Neural crest cell (in vitro differentiated cells): ENCODE measurements around the gene ANK3. TPM values are rescaled to one million over a fixed set of nuclear protein-coding genes. Genes with fewer than 3 reads are reported as not detected.
"Not testable (repeated sequence)": the region's sequence is repeated elsewhere in the genome, so short reads cannot be mapped to it uniquely, and the experiment has no call there.

Experiments used
- DNase-seq: peaks from one replicate; pipeline ENCODE4 v3.0.0; 2021; ENCODE audit warnings: low read depth, mixed read lengths, low spot score
- H3K27ac Mint-ChIP-seq: one replicate; pipeline ENCODE4 v1.8.0; 2021; ENCODE audit warnings: mild to moderate bottlenecking, mixed read lengths; ENCODE audit not compliant: unreplicated experiment
- H3K27me3 Mint-ChIP-seq: 2 replicates; pipeline ENCODE4 v1.8.0; 2021; ENCODE audit warnings: low read depth, mild to moderate bottlenecking, mixed read lengths
- H3K36me3 Mint-ChIP-seq: 2 replicates; pipeline ENCODE4 v1.8.0; 2021; ENCODE audit warnings: low read depth, mild to moderate bottlenecking, mixed read lengths
- H3K4me1 Mint-ChIP-seq: 2 replicates; pipeline ENCODE4 v1.8.0; 2021; ENCODE audit warnings: mixed read lengths
- H3K4me3 Mint-ChIP-seq: one replicate; pipeline ENCODE4 v1.8.0; 2021; ENCODE audit warnings: mild to moderate bottlenecking, mixed read lengths
- H3K9me3 Mint-ChIP-seq: 2 replicates; pipeline ENCODE4 v1.8.0; 2021; ENCODE audit warnings: mixed read lengths
- total RNA-seq: library from RNA; stranded (reverse); gene quantifications from 2 replicates; pipeline ENCODE4 v1.2.1, GENCODE V29; 2021
- TF ChIP-seq, protein P1 (sequence below): fragments of 200-600 bp; sonication (generic); conservative IDR thresholded peaks from 2 replicates; pipeline ENCODE4 v1.5.0; 2021; ENCODE audit warnings: antibody characterized with exemption, mild to moderate bottlenecking

Gene ANK3
- total RNA-seq, 1 donor from 2014 or later = 45.2 TPM

DNA sequence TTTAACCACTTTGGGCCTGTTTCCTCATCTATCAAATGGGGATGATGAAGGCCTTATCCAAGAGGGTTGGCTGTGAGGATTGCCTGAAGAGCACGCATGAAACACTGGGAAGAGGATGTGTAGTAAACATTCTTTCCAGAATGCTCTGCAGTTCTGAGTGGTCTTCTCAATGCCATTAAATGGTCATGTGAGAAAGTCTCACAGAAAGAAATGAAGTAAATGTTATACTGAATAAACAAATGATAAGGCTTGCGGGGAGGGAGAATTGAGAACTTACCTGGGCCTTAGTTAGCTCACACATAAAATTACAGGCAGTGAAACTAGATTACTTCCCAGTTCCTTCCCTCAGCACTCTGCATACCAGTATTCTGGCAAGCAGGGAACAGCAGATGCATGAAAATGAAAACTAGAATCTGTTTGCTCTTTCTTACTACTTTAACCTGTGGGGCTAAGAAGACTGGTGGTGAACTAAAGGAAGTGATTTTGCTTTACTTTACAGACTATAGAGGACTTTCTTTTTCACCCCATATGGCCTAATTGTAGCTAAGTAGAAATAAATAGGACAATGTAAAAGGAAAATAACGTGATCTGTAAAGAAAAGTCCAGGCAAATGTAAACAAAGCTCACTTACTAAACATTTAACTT is 348.1 kb downstream of the ANK3 start:
- Mint-ChIP-seq H3K4me3 (no peak overlapping the region), H3K4me1 (no peaks in the 10 kb centered on the region), H3K27me3 (no peaks in the 10 kb centered on the region), H3K36me3 (peaks cover 5% of the 10 kb centered on the region), H3K9me3 (no peaks in the 10 kb centered on the region), H3K27ac (no peak overlapping the region)
- DNase-seq = no peak
- TF ChIP-seq, protein P1, sequence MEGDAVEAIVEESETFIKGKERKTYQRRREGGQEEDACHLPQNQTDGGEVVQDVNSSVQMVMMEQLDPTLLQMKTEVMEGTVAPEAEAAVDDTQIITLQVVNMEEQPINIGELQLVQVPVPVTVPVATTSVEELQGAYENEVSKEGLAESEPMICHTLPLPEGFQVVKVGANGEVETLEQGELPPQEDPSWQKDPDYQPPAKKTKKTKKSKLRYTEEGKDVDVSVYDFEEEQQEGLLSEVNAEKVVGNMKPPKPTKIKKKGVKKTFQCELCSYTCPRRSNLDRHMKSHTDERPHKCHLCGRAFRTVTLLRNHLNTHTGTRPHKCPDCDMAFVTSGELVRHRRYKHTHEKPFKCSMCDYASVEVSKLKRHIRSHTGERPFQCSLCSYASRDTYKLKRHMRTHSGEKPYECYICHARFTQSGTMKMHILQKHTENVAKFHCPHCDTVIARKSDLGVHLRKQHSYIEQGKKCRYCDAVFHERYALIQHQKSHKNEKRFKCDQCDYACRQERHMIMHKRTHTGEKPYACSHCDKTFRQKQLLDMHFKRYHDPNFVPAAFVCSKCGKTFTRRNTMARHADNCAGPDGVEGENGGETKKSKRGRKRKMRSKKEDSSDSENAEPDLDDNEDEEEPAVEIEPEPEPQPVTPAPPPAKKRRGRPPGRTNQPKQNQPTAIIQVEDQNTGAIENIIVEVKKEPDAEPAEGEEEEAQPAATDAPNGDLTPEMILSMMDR = no peak

DNA sequence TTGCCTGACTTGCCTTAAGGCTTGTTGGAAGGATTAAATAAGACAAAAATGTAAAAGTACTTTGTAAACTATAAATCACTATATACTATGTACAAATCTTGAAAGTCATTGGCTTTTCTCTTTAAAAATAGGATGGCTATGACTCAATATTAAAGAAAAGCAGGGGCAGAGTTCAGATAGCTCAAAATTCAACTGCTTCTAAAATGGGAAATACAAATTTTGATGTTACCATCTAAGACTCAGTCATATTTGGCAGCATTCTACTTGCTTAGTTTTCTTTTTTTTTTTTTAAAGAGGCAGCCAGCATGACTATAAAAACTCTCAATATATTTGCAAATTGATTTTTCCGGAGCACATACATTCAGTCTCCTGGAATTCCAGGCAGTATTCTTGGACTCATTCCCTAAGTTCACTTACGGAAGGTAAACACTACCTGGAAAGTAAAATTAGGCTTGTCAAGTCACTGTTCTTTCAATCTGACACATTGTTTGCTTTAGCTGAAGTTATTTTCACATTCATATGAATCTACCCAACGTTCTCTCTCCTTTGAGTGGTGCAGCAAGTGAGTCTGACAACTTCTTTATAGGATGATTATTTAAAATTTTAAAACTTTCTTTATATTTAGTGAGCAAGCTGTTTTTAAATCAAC is 349.5 kb downstream of the ANK3 start:
- TF ChIP-seq, protein P1 = no peak
- DNase-seq = no peak
- no peaks in the 10 kb centered on the region for H3K4me1 Mint-ChIP-seq
- no peak overlapping the region for H3K27ac Mint-ChIP-seq
- no peak overlapping the region for H3K4me3 Mint-ChIP-seq
- H3K9me3 Mint-ChIP-seq = no peaks in the 10 kb centered on the region
- H3K36me3 Mint-ChIP-seq = peaks cover 3% of the 10 kb centered on the region
- no peaks in the 10 kb centered on the region for H3K27me3 Mint-ChIP-seq

DNA sequence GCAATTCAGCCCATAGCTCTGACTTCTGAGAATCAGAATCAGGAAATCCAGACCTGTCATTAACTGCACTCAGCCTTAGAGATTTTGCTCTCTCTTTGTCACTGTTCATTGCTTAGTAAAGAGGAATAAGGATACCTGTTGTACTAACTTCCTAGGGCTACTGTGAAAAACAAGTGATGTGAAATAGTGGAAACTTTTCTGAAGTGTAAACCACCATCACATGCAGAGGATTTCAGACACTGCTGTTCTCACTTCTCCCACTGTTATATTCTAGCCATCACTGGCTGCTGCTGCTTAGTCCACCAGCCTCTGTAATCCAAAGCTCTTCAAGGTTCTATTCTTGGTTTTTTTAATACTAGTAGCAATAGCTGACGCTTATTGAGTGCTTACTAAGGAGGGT is 353.7 kb downstream of the ANK3 start:
- Mint-ChIP-seq H3K4me1 (no peaks in the 10 kb centered on the region), H3K4me3 (no peak overlapping the region), H3K27me3 (no peaks in the 10 kb centered on the region)

DNA sequence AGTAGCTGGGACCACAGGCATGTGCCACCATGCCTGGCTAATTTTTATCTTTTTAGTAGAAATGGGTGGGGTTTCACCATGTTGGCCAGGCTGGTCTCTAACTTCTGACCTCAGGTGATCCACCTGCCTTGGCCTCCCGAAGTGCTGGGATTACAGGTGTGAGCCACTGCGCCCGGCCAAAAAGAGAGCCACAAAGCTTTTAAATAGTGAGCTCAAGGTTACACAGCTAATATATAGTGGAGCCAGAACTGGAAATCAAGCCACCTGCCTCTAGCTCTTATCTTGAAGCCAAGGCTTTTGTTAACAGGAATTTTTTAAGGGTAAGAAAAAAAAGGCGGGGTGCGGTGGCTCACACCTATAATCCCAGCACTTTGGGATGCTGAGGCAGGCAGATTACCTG is 354.3 kb downstream of the ANK3 start:
- DNase-seq, H3K36me3 Mint-ChIP-seq, H3K27me3 Mint-ChIP-seq, H3K27ac Mint-ChIP-seq, H3K4me1 Mint-ChIP-seq, H3K4me3 Mint-ChIP-seq, H3K9me3 Mint-ChIP-seq: not testable (repeated sequence)

More for the DNA sequence above, 353.7 kb downstream of the ANK3 start:
- no peak for DNase-seq
- no peaks in the 10 kb centered on the region for H3K9me3 Mint-ChIP-seq
- H3K27ac Mint-ChIP-seq = no peak overlapping the region
- TF ChIP-seq, protein P1 = no peak
- peaks cover 6% of the 10 kb centered on the region for H3K36me3 Mint-ChIP-seq

DNA sequence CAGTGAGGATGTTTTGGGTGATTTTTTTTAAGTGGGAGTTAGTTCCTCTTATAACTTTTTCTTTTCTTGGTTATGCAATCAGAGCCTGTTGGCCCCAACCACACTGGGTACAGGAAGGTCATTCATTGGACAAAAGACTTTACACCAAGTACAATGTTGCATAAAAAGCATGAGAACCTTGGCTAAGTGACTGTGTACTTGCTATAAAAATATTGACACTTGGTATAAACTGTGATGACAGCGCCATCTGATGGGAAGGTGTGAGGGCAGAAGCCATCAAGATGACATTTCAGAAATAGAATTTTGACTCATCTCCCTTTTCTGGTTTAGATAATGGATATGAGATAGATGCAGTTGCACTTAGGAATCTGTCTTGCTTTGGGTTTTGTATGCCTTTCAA is 357.0 kb downstream of the ANK3 start:
- Mint-ChIP-seq H3K27ac (no peak overlapping the region), H3K27me3 (no peaks in the 10 kb centered on the region), H3K4me1 (no peaks in the 10 kb centered on the region), H3K4me3 (no peak overlapping the region), H3K36me3 (peaks cover 6% of the 10 kb centered on the region), H3K9me3 (no peaks in the 10 kb centered on the region)
- TF ChIP-seq, protein P1 = peak; percentile 67
- no peak for DNase-seq

DNA sequence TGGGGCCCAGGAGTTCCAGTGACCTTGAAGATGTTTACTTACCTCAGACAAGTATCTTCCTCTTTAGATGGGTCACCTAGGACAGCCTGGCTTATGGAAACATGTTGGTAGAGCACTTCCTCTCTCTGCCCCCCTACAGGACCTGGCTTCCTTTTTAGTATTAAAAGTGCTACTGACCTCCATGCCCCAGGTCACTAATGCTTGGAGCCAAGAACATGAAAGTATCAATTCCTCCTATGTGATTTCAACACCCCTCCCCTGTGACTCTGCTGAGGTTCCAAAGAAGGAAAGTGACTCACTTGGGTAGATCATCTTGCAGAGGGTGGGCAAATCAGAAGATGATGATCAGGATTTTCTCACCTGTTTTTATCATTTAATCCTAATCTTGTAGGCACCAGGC is 358.0 kb downstream of the ANK3 start:
- Mint-ChIP-seq H3K36me3 (peaks cover 2% of the 10 kb centered on the region), H3K9me3 (no peaks in the 10 kb centered on the region), H3K4me3 (no peak overlapping the region), H3K27ac (no peak overlapping the region), H3K27me3 (no peaks in the 10 kb centered on the region), H3K4me1 (no peaks in the 10 kb centered on the region)
- TF ChIP-seq, protein P1 = no peak
- no peak for DNase-seq
